Nucleus accumbens (tissue), 56 donors: ENCODE data around the gene CDHR3.

ENCODE experiments used
- DNase-seq, 56 donors: peaks; one replicate each; lab custom pipeline; 2025; lab: John Stamatoyannopoulos, UW

Gene CDHR3

DNA sequence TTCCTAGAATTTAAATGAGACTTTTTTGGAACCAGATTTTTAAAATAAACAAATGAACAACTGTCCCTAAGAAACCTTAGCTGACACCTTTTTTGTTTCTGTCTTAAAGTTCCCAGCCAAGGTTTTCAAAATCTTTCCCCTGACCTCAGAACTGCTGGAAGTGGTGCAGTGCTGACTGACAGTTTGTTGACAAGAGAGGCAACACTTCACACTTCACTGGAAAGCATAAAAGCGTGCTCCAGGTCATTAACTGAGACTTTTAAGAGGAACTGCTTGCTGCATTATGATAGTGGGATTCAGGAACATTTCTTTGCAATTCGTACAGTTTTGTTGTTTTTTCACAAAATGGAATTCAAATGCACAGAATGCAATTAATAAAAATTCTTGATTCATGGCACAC, 112.9 kb downstream of the CDHR3 start:
- peak in 1 of 56 donors; percentile 15 for DNase-seq

DNA sequence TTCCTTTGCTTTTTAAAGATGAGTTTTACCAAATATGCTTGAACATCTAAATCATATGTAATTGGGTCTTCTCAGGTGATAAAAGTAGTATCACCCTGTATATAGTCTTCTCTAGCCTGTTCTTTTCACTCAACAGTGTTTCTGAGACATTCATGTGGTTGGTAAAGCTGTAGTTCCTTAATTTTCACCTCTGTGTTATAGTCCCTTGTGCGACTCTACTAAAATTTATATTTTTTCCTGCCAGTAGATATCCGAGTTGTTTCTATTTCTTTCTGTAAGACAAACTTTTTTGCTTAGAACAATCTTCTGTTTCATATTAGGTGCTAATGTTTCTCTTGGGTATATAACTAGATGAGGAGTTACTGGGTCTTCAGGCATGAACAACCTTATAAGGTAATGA, 113.5 kb downstream of the CDHR3 start:
- DNase-seq = no peak

DNA sequence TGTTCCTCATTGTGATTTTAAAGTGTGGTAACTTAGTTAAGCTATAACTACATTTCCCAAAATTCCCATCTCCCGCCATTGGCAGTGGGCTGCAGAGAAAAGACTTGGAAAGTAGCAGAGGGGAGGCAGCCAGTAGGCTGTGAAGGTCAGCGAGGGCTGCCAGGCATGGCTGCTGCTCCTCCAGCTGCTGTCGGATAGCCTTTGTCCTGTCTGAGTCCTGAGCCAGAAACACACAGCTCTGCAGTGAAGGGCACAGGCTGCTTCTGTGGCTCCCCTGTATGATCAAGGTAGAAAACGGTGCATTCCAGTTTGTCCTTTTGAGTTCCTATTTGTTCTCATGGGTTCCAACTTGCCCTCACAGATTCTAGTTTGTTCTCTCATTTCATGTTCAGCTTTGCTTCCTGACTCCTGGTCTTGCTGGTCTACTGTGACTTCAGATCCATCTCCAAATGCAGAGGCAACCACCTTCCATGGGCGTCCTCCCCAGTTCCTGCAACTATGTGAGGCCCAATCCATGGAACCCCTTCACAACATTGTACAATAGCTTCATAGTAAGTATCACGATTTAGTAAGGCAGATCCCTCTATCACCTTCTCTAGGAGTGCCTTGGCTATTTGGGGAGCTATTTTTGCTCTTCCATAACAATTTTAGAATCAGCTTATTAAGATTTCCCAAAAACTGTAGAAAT, 117.4 kb downstream of the CDHR3 start:
- no peak for DNase-seq

DNA sequence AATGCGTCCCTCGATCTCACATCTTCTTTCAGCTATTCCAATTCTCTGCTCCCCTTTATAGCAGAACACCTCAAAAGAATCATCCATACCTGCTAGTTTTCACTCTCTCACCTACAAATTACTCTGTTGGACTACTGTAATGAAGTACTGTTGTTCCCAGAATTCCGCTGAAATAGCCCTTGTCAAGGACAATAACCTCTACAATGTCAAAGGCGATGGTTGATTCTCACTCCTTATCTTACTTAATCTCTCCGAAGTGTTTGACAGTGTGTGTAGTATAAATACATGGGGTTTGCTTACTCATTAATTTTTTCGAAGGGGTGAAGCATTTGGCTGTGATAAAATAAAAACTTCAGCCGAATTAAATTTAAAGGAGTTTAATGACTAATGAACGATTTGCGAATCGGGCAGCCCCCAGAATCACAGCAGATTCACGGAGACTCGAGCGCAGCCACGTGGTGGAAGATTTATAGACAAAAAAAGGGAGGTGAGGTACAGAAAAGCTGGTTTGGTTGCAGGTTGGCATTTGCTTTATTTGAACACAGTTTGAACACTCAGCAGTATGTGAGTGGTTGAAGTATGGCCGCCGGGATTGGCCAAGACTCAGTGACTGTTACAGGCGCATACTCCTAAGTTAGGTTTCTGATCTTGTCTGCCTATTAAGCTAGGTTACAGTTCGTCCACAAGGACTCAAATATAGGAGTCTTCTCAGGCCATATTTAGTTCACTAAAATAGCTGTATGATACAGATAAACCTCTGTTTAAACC, 119.2 kb downstream of the CDHR3 start:
- DNase-seq = no peak
